C4-2B (cell line): ENCODE data around the gene CRACR2B.

Experiments
- ZFX ChIP-seq: fragments of 450-650 bp; IDR thresholded peaks from 2 replicates; pipeline ENCODE4 v1.6.1; 2017
- TF ChIP-seq, protein P1 (sequence below): fragments of 450-650 bp; conservative IDR thresholded peaks from 2 replicates; pipeline ENCODE4 v1.5.1; 2017; ENCODE audit warnings: mild to moderate bottlenecking

DNA sequence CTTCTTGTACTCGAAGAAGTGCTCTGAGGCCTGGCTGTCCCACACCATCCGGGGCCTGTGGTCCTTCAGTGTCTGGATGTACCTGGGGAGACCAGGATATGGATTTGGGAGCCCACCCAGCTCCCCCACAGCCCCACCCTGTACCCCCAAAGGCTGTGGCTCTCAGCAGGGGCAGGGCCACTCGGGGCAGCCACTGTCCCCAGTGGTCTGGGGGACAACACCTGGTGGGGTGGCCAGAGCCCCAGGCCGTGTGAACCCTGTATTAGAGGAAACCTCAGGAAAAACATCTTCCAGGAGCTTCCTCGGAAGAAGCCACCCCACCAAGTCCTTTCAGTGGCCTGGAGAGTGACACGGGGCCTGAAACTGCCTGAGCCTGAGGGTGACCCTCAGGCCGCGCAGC, 42.7 kb downstream of the CRACR2B start:
- TF ChIP-seq, protein P1, sequence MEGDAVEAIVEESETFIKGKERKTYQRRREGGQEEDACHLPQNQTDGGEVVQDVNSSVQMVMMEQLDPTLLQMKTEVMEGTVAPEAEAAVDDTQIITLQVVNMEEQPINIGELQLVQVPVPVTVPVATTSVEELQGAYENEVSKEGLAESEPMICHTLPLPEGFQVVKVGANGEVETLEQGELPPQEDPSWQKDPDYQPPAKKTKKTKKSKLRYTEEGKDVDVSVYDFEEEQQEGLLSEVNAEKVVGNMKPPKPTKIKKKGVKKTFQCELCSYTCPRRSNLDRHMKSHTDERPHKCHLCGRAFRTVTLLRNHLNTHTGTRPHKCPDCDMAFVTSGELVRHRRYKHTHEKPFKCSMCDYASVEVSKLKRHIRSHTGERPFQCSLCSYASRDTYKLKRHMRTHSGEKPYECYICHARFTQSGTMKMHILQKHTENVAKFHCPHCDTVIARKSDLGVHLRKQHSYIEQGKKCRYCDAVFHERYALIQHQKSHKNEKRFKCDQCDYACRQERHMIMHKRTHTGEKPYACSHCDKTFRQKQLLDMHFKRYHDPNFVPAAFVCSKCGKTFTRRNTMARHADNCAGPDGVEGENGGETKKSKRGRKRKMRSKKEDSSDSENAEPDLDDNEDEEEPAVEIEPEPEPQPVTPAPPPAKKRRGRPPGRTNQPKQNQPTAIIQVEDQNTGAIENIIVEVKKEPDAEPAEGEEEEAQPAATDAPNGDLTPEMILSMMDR, result no peak
- no peak for TF ChIP-seq ZFX
